ENCODE data around the gene DCTN3. TPM values are rescaled to one million over a fixed set of nuclear protein-coding genes. Genes with fewer than 3 reads are reported as not detected.

The DCTN3 gene
- total and polyA plus RNA-seq, 10 of the 15 experiments (the other 5 are each of a cell fraction or from before 2014, with no cell fraction given) = 19.0 to 120 (median 71.8) TPM

DNA sequence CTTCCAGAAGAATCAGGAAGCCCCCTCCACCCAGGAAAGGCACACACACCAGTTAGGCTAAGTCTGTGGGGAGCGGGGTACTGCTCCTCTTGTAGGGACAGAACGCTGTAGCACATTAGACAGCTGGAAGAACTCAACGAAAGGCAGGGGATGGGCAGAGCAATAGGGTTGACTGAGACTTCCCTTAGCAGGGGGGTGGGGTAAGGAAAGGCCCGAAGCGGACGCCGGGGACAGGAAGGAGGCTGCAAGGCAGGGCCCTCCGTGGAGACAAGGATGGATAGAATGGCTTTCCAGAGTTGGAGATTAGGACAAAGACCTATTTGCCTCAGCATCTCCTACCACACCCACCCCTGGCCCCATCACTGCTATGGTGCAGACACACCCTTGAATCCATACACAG, 45.1 kb downstream of the DCTN3 start:
- no peak for DNase-seq (ENCODE audit: low read depth, low spot score)
- CTCF ChIA-PET = interaction anchor here (1.6 kb wide), 1 partner anchor 171 kb away, joined by 5 read pairs; no protein-coding TSS in a partner anchor
- Histone ChIP-seq H4K20me1 (ENCODE audit: control insufficient read depth, insufficient read depth) (peaks cover 3% of the 10 kb centered on the region; the same call in 1 of the 2 replicates), H3K79me2 (ENCODE audit: control insufficient read depth, insufficient read depth, low read length) (no peaks in the 10 kb centered on the region), H3K9ac (ENCODE audit: control insufficient read depth, insufficient read depth, low read length) (no peak overlapping the region), H3K27me3 (replicated peaks in 1 of 2; ENCODE audit: control insufficient read depth in 2 of 2, insufficient read depth in 2 of 2, low read length in 1 of 2) (peaks cover 14% of the 10 kb centered on the region in 2 experiments), H3K9me3 (replicated peaks; ENCODE audit: control insufficient read depth, insufficient read depth, low read length) (no peaks in the 10 kb centered on the region), H3K4me3 (no peak overlapping the region), H3K4me1 (ENCODE audit: control insufficient read depth, insufficient read depth, low read length) (no peaks in the 10 kb centered on the region), H3K4me2 (ENCODE audit: control insufficient read depth, insufficient read depth) (no peak overlapping the region), H3K27ac (ENCODE audit: control insufficient read depth, insufficient read depth) (no peak overlapping the region), H3K36me3 (ENCODE audit: control insufficient read depth in 2 of 2, insufficient read depth in 2 of 2, low read length in 1 of 2) (no peaks in the 10 kb centered on the region), H2AFZ (ENCODE audit: control insufficient read depth, low read depth, low read length) (no peak overlapping the region)
- SMC1A ChIA-PET (ENCODE audit: uncharacterized antibody, unreplicated experiment) = no interaction called here
- no peak for ATAC-seq
- 25% methylated on average over 8 of the region's 8 CpGs for WGBS (ENCODE audit: insufficient coverage, insufficient replicate concordance, low lambda C conversion rate, missing lambda C conversion rate)
- no peak for FAIRE-seq
- TF ChIP-seq YBX1 (IDR thresholded peaks at IDR 0.05) (no peak), STAT3 (IDR thresholded peaks at IDR 0.05; ENCODE audit: low read depth, low read length) (no peak), PAX5 (IDR thresholded peaks at IDR 0.05; ENCODE audit: borderline replicate concordance, low read depth, low read length) (no peak), SUPT20H (IDR thresholded peaks at IDR 0.05; ENCODE audit: borderline replicate concordance, control insufficient read depth, low read depth, low read length) (no peak), SMAD5 (IDR thresholded peaks at IDR 0.05; ENCODE audit: low read depth) (no peak), NFIC (IDR thresholded peaks at IDR 0.05; ENCODE audit: low read depth, low read length) (no peak), EZH2 (IDR thresholded peaks at IDR 0.05; ENCODE audit: borderline replicate concordance, control insufficient read depth, low read depth, low read length) (no peak), ASH2L (IDR thresholded peaks at IDR 0.05; ENCODE audit: borderline replicate concordance, low read depth) (no peak), YY1 (IDR thresholded peaks at IDR 0.05; ENCODE audit: low read depth, low read length) (no peak), CHD2 (IDR thresholded peaks at IDR 0.05; ENCODE audit: borderline replicate concordance, low read depth, low read length) (no peak), TAF1 (IDR thresholded peaks at IDR 0.05; ENCODE audit: borderline replicate concordance, low read depth, low read length) (no peak), ZNF622 (IDR thresholded peaks at IDR 0.05) (no peak), BMI1 (IDR thresholded peaks at IDR 0.05; ENCODE audit: borderline replicate concordance) (no peak), MTA3 (IDR thresholded peaks at IDR 0.05; ENCODE audit: borderline replicate concordance, low read length) (no peak)
- TF ChIP-seq, protein P1, sequence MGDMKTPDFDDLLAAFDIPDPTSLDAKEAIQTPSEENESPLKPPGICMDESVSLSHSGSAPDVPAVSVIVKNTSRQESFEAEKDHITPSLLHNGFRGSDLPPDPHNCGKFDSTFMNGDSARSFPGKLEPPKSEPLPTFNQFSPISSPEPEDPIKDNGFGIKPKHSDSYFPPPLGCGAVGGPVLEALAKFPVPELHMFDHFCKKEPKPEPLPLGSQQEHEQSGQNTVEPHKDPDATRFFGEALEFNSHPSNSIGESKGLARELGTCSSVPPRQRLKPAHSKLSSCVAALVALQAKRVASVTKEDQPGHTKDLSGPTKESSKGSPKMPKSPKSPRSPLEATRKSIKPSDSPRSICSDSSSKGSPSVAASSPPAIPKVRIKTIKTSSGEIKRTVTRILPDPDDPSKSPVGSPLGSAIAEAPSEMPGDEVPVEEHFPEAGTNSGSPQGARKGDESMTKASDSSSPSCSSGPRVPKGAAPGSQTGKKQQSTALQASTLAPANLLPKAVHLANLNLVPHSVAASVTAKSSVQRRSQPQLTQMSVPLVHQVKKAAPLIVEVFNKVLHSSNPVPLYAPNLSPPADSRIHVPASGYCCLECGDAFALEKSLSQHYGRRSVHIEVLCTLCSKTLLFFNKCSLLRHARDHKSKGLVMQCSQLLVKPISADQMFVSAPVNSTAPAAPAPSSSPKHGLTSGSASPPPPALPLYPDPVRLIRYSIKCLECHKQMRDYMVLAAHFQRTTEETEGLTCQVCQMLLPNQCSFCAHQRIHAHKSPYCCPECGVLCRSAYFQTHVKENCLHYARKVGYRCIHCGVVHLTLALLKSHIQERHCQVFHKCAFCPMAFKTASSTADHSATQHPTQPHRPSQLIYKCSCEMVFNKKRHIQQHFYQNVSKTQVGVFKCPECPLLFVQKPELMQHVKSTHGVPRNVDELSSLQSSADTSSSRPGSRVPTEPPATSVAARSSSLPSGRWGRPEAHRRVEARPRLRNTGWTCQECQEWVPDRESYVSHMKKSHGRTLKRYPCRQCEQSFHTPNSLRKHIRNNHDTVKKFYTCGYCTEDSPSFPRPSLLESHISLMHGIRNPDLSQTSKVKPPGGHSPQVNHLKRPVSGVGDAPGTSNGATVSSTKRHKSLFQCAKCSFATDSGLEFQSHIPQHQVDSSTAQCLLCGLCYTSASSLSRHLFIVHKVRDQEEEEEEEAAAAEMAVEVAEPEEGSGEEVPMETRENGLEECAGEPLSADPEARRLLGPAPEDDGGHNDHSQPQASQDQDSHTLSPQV (IDR thresholded peaks at IDR 0.05) = no peak
- no TSS peak for BruUV-seq (replicated peaks)
- RAD21 ChIA-PET (ENCODE audit: unreplicated experiment) = no interaction called here
- POLR2A ChIA-PET = interaction anchor here (0.5 kb wide), 1 partner anchor 645 kb away, joined by 5 read pairs; no protein-coding TSS in a partner anchor
- in situ Hi-C loops (cut with MboI) (no loop called here), intact Hi-C loops (cut with micrococcal nuclease; ENCODE audit: unreplicated experiment) (no loop called here)

Measured in GM12878 (cell line).